ENCODE results near the gene OST4. TPM values are rescaled to one million over a fixed set of nuclear protein-coding genes. Genes with fewer than 3 reads are reported as not detected.

Gene OST4
- polyA plus RNA-seq, 3 donors, result 209 to 635 (median 615) TPM

DNA sequence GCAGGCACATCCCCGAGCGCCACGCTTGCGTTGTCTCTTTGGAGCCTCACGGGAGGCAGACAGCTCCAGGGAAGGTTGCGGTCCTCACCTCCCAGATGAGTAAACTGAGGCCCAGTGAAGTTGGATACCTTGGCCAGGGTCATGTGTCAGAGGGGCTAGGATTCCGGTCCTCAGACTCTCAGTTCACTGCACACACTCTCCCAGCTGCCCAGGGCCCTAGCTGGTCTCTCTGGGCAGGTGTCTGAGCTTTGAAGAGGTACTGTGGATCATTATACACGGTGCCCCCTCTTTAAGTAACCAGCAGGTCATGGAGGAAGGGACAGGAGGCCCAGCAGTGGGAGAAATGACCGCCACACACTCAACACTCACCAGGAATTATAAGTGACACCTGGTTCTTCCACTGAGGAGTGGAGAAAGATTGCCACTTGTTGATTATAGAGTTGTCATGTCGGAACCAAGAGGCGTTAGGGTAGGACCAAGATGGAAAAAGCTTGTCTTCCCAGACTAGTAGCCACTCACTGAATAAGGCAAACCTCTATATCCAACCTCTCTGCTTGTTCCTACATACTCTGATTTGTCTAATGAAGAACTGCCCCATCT is 38.1 kb downstream of the OST4 start:
- Mint-ChIP-seq H3K9me3 (no peaks in the 10 kb centered on the region), H3K36me3 (peaks cover 40 to 50% of the 10 kb centered on the region in 2 donors), H3K27ac (peak overlapping the region; percentile 72 to 92 (median 83)), H3K4me3 (peak overlapping the region; percentile 92 to 96), H3K4me1 (peaks cover 31% of the 10 kb centered on the region), H3K27me3 (ENCODE audit: low read depth in 3 of 3) (no peaks in the 10 kb centered on the region)
- H2AFZ ChIP-seq (ENCODE audit: insufficient read depth, low read depth, low read length, poor library complexity, severe bottlenecking), result peak overlapping the region; percentile 97
- peak overlapping the region; percentile 27 to 87 for H3K27ac ChIP-seq (ENCODE audit: low read depth in 1 of 2, low read length in 2 of 2)
- H3K79me2 ChIP-seq (ENCODE audit: insufficient read depth, low read length), result peaks cover 36% of the 10 kb centered on the region
- DNase-seq, result no peak
- H4K20me1 ChIP-seq (ENCODE audit: insufficient read depth, low read length), result peaks cover 16% of the 10 kb centered on the region
- TF ChIP-seq, protein P1, sequence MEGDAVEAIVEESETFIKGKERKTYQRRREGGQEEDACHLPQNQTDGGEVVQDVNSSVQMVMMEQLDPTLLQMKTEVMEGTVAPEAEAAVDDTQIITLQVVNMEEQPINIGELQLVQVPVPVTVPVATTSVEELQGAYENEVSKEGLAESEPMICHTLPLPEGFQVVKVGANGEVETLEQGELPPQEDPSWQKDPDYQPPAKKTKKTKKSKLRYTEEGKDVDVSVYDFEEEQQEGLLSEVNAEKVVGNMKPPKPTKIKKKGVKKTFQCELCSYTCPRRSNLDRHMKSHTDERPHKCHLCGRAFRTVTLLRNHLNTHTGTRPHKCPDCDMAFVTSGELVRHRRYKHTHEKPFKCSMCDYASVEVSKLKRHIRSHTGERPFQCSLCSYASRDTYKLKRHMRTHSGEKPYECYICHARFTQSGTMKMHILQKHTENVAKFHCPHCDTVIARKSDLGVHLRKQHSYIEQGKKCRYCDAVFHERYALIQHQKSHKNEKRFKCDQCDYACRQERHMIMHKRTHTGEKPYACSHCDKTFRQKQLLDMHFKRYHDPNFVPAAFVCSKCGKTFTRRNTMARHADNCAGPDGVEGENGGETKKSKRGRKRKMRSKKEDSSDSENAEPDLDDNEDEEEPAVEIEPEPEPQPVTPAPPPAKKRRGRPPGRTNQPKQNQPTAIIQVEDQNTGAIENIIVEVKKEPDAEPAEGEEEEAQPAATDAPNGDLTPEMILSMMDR (IDR thresholded peaks at IDR 0.05), result no peak
- peak overlapping the region; percentile 84 to 96 (median 94) for H3K4me3 ChIP-seq (replicated peaks in 1 of 3; ENCODE audit: low read depth in 2 of 3, low read length in 3 of 3)
- WGBS (ENCODE audit: insufficient coverage), result 13% methylated on average over 6 of the region's 11 CpGs
- H3K36me3 ChIP-seq (replicated peaks in 1 of 2; ENCODE audit: control insufficient read depth in 1 of 2, insufficient read depth in 2 of 2, low read length in 2 of 2), result peaks cover 34 to 45% of the 10 kb centered on the region in 2 donors
- H3K9me3 ChIP-seq (replicated peaks in 1 of 2; ENCODE audit: control insufficient read depth in 1 of 2, insufficient read depth in 1 of 2, low read length in 2 of 2), result no peaks in the 10 kb centered on the region
- H3K4me1 ChIP-seq (ENCODE audit: control insufficient read depth in 1 of 2, insufficient read depth in 2 of 2, low read length in 2 of 2), result peaks cover 20 to 24% of the 10 kb centered on the region in 2 donors
- peak overlapping the region; percentile 93 for H3K9ac ChIP-seq (ENCODE audit: insufficient read depth, low read length, poor library complexity, severe bottlenecking)
- H3K4me2 ChIP-seq (replicated peaks; ENCODE audit: extremely low read depth, low read length, poor library complexity, severe bottlenecking), result peak overlapping the region; percentile 98
- H3K27me3 ChIP-seq (ENCODE audit: control insufficient read depth in 2 of 2, insufficient read depth in 2 of 2, low read length in 2 of 2), result no peaks in the 10 kb centered on the region
- intact Hi-C loops (cut with micrococcal nuclease), result loop anchor here (2.0 to 5.0 kb wide), 2 partner anchors 39 to 47 kb away; partner anchors contain the start of gene OST4 (in 2 of the 2)

DNA sequence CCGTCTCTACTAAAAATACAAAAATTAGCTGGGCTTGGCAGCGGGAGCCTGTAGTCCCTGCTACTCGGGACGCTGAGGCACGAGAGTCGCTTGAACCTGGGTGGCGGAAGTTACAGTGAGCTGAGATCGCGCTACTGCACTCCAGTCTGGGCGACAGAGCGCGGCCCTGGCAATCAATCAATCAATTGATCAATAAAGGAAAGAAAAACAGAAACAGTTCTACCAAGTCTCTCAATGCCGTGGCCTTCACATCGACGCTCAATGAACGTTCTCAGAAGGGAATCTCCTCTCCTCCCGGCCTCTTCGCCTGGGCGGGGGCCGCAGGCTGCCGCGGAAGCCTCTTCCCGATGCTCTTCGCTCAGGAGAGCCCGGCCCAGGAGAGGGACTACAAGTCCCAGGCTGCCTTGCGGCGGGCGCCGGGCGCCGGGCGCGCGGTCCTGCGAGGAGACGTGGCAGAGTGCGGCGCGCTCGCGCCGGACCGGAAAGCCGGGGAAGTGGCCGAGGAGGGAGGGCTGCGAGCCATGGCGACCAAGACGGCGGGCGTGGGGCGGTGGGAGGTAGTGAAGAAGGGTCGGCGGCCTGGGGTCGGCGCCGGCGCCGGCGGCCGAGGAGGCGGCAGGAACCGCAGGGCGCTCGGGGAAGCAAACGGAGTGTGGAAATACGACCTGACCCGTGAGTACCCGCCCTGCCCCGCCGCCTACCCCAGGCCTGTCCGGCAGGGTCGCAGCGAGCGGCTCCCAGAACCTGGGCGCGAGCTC is 38.8 kb downstream of the OST4 start, which contains the start of gene TMEM214:
TMEM214 (plus strand) TSS at position 471 of the 758 bp plus-strand sequence; CDS start at position 522, 51 bp downstream.
- H3K27me3 Mint-ChIP-seq (ENCODE audit: low read depth in 3 of 3), result no peaks in the 10 kb centered on the region
- WGBS (ENCODE audit: insufficient coverage), result under 1% methylated on average over 69 of the region's 76 CpGs
- H3K9ac ChIP-seq (ENCODE audit: insufficient read depth, low read length, poor library complexity, severe bottlenecking), result peak within 1 kb of the TSS; percentile 93

More for the DNA sequence above, 38.8 kb downstream of the OST4 start, which contains the start of gene TMEM214:
- peak within 1 kb of the TSS; percentile 84 to 96 (median 94) for H3K4me3 ChIP-seq (replicated peaks in 1 of 3; ENCODE audit: low read depth in 2 of 3, low read length in 3 of 3)
- H3K9me3 ChIP-seq (replicated peaks in 1 of 2; ENCODE audit: control insufficient read depth in 1 of 2, insufficient read depth in 1 of 2, low read length in 2 of 2), result no peaks in the 10 kb centered on the region
- intact Hi-C loops (cut with micrococcal nuclease), result loop anchor here (2.0 to 5.0 kb wide), 2 partner anchors 40 to 48 kb away; partner anchors contain the start of gene OST4 (in 2 of the 2)
- peak within 1 kb of the TSS; percentile 97 for H2AFZ ChIP-seq (ENCODE audit: insufficient read depth, low read depth, low read length, poor library complexity, severe bottlenecking)
- peak within 1 kb of the TSS; percentile 92 to 96 for H3K4me3 Mint-ChIP-seq
- H3K4me1 ChIP-seq (ENCODE audit: control insufficient read depth in 1 of 2, insufficient read depth in 2 of 2, low read length in 2 of 2), result peaks cover 20 to 24% of the 10 kb centered on the region in 2 donors
- DNase-seq, result peak; percentile 71 to 79 (median 75)
- no peaks in the 10 kb centered on the region for H3K27me3 ChIP-seq (ENCODE audit: control insufficient read depth in 2 of 2, insufficient read depth in 2 of 2, low read length in 2 of 2)
- peaks cover 16% of the 10 kb centered on the region for H4K20me1 ChIP-seq (ENCODE audit: insufficient read depth, low read length)
- H3K36me3 ChIP-seq (replicated peaks in 1 of 2; ENCODE audit: control insufficient read depth in 1 of 2, insufficient read depth in 2 of 2, low read length in 2 of 2), result peaks cover 28 to 42% of the 10 kb centered on the region in 2 donors
- peak within 1 kb of the TSS; percentile 72 to 92 (median 83) for H3K27ac Mint-ChIP-seq
- H3K36me3 Mint-ChIP-seq, result peaks cover 37 to 47% of the 10 kb centered on the region in 2 donors
- no peaks in the 10 kb centered on the region for H3K9me3 Mint-ChIP-seq
- H3K4me2 ChIP-seq (replicated peaks; ENCODE audit: extremely low read depth, low read length, poor library complexity, severe bottlenecking), result peak within 1 kb of the TSS; percentile 98
- TF ChIP-seq, protein P1 (IDR thresholded peaks at IDR 0.05), result no peak
- peaks cover 36% of the 10 kb centered on the region for H3K79me2 ChIP-seq (ENCODE audit: insufficient read depth, low read length)
- H3K4me1 Mint-ChIP-seq, result peaks cover 31% of the 10 kb centered on the region
- peak within 1 kb of the TSS; percentile 27 to 87 for H3K27ac ChIP-seq (ENCODE audit: low read depth in 1 of 2, low read length in 2 of 2)

Data from CD14-positive monocyte (primary cell).